ENCODE data around the gene MTFR2.

MTFR2 gene

GRCh38 chr6:136249811-136250685 lies at the start of gene MTFR2:
Gene MTFR2 (minus strand): TSS chr6:136250311. CDS start chr6:136249099, 1,212 bp downstream.
- Histone ChIP-seq H3K4me1 (ENCODE audit: insufficient read depth, low read length) (no peaks in the 10 kb centered on the region), H3K9ac (ENCODE audit: low read depth, low read length) (peak within 1 kb of the TSS; percentile 80), H3K36me3 (ENCODE audit: insufficient read depth, low read length) (no peaks in the 10 kb centered on the region), H3K9me3 (ENCODE audit: control insufficient read depth, insufficient read depth, low read length) (no peaks in the 10 kb centered on the region; the same call in 1 of the 2 replicates)

- Histone ChIP-seq H3K36me3 (ENCODE audit: insufficient read depth, low read length) (no peaks in the 10 kb centered on the region), H3K9ac (ENCODE audit: low read depth, low read length) (no peak overlapping the region), H3K4me1 (ENCODE audit: insufficient read depth, low read length) (no peaks in the 10 kb centered on the region), H3K9me3 (ENCODE audit: control insufficient read depth, insufficient read depth, low read length) (no peaks in the 10 kb centered on the region)
Observed at GRCh38 chr6:136294621-136295020, 44.5 kb upstream of the MTFR2 start.

GRCh38 chr6:136290410-136291010 lies 40.4 kb upstream of the MTFR2 start:
- Histone ChIP-seq H3K9ac (ENCODE audit: low read depth, low read length) (peak overlapping the region; percentile 97), H3K9me3 (ENCODE audit: control insufficient read depth, insufficient read depth, low read length) (no peaks in the 10 kb centered on the region), H3K4me1 (ENCODE audit: insufficient read depth, low read length) (no peaks in the 10 kb centered on the region), H3K36me3 (ENCODE audit: insufficient read depth, low read length) (no peaks in the 10 kb centered on the region)

- Histone ChIP-seq H3K36me3 (ENCODE audit: insufficient read depth, low read length) (no peaks in the 10 kb centered on the region), H3K9ac (ENCODE audit: low read depth, low read length) (peak within 1 kb of the TSS; percentile 97), H3K4me1 (ENCODE audit: insufficient read depth, low read length) (peaks cover 7% of the 10 kb centered on the region; the same call in 1 of the 2 replicates), H3K9me3 (ENCODE audit: control insufficient read depth, insufficient read depth, low read length) (no peaks in the 10 kb centered on the region)
Observed at GRCh38 chr6:136289579-136290409, 39.7 kb upstream of the MTFR2 start, which contains the start of gene BCLAF1. Gene BCLAF1 (minus strand): TSS chr6:136289846. CDS start chr6:136279866, 9,980 bp downstream.

GRCh38 chr6:136289327-136289578 lies 39.1 kb upstream of the MTFR2 start:
- no peaks in the 10 kb centered on the region for H3K36me3 ChIP-seq (ENCODE audit: insufficient read depth, low read length)
- peaks cover 13% of the 10 kb centered on the region; the same call in 1 of the 2 replicates for H3K4me1 ChIP-seq (ENCODE audit: insufficient read depth, low read length)
- peak overlapping the region; percentile 97 for H3K9ac ChIP-seq (ENCODE audit: low read depth, low read length)
- no peaks in the 10 kb centered on the region for H3K9me3 ChIP-seq (ENCODE audit: control insufficient read depth, insufficient read depth, low read length)

GRCh38 chr6:136288566-136289326 lies 38.6 kb upstream of the MTFR2 start:
- Histone ChIP-seq H3K36me3 (ENCODE audit: insufficient read depth, low read length) (no peaks in the 10 kb centered on the region), H3K9ac (ENCODE audit: low read depth, low read length) (peak overlapping the region; percentile 97), H3K4me1 (ENCODE audit: insufficient read depth, low read length) (peaks cover 14% of the 10 kb centered on the region; the same call in 1 of the 2 replicates)

GRCh38 chr6:136284909-136285308 lies 34.8 kb upstream of the MTFR2 start:
- 0 out of 2 replicates have a peak overlapping the region, but pooled peaks have one; percentile 26 for H3K9ac ChIP-seq (ENCODE audit: low read depth, low read length)
- no peaks in the 10 kb centered on the region for H3K9me3 ChIP-seq (ENCODE audit: control insufficient read depth, insufficient read depth, low read length)
- peaks cover 14% of the 10 kb centered on the region; the same call in 1 of the 2 replicates for H3K4me1 ChIP-seq (ENCODE audit: insufficient read depth, low read length)
- peaks cover 8% of the 10 kb centered on the region; the same call in 1 of the 2 replicates for H3K36me3 ChIP-seq (ENCODE audit: insufficient read depth, low read length)

More at GRCh38 chr6:136288566-136289326, 38.6 kb upstream of the MTFR2 start:
- H3K9me3 ChIP-seq (ENCODE audit: control insufficient read depth, insufficient read depth, low read length) = no peaks in the 10 kb centered on the region

- Histone ChIP-seq H3K9ac (ENCODE audit: low read depth, low read length) (no peak overlapping the region), H3K36me3 (ENCODE audit: insufficient read depth, low read length) (peaks cover 10% of the 10 kb centered on the region; the same call in 1 of the 2 replicates), H3K4me1 (ENCODE audit: insufficient read depth, low read length) (peaks cover 14% of the 10 kb centered on the region; the same call in 1 of the 2 replicates), H3K9me3 (ENCODE audit: control insufficient read depth, insufficient read depth, low read length) (no peaks in the 10 kb centered on the region)
Observed at GRCh38 chr6:136282906-136283305, 32.8 kb upstream of the MTFR2 start.

GRCh38 chr6:136280032-136280609 lies 30.0 kb upstream of the MTFR2 start:
- Histone ChIP-seq H3K36me3 (ENCODE audit: insufficient read depth, low read length) (peaks cover 17% of the 10 kb centered on the region), H3K9me3 (ENCODE audit: control insufficient read depth, insufficient read depth, low read length) (no peaks in the 10 kb centered on the region), H3K9ac (ENCODE audit: low read depth, low read length) (no peak overlapping the region), H3K4me1 (ENCODE audit: insufficient read depth, low read length) (peaks cover 10% of the 10 kb centered on the region; the same call in 1 of the 2 replicates)

- Histone ChIP-seq H3K9ac (ENCODE audit: low read depth, low read length) (no peak overlapping the region), H3K9me3 (ENCODE audit: control insufficient read depth, insufficient read depth, low read length) (no peaks in the 10 kb centered on the region), H3K4me1 (ENCODE audit: insufficient read depth, low read length) (no peaks in the 10 kb centered on the region), H3K36me3 (ENCODE audit: insufficient read depth, low read length) (peaks cover 29% of the 10 kb centered on the region)
Observed at GRCh38 chr6:136274062-136274461, 24.0 kb upstream of the MTFR2 start.

- no peak overlapping the region for H3K9ac ChIP-seq (ENCODE audit: low read depth, low read length)
- H3K4me1 ChIP-seq (ENCODE audit: insufficient read depth, low read length) = no peaks in the 10 kb centered on the region
- H3K9me3 ChIP-seq (ENCODE audit: control insufficient read depth, insufficient read depth, low read length) = no peaks in the 10 kb centered on the region
- peaks cover 34% of the 10 kb centered on the region for H3K36me3 ChIP-seq (ENCODE audit: insufficient read depth, low read length)
Observed at GRCh38 chr6:136265101-136265500, 15.0 kb upstream of the MTFR2 start.

- Histone ChIP-seq H3K9ac (ENCODE audit: low read depth, low read length) (no peak overlapping the region), H3K36me3 (ENCODE audit: insufficient read depth, low read length) (peaks cover 25% of the 10 kb centered on the region), H3K9me3 (ENCODE audit: control insufficient read depth, insufficient read depth, low read length) (no peaks in the 10 kb centered on the region), H3K4me1 (ENCODE audit: insufficient read depth, low read length) (no peaks in the 10 kb centered on the region)
Observed at GRCh38 chr6:136262940-136263339, 12.8 kb upstream of the MTFR2 start.

- no peaks in the 10 kb centered on the region for H3K4me1 ChIP-seq (ENCODE audit: insufficient read depth, low read length)
- H3K9ac ChIP-seq (ENCODE audit: low read depth, low read length) = no peak overlapping the region
- no peaks in the 10 kb centered on the region for H3K36me3 ChIP-seq (ENCODE audit: insufficient read depth, low read length)
Observed at GRCh38 chr6:136254851-136255466, 4.8 kb upstream of the MTFR2 start.

More at GRCh38 chr6:136254851-136255466, 4.8 kb upstream of the MTFR2 start:
- H3K9me3 ChIP-seq (ENCODE audit: control insufficient read depth, insufficient read depth, low read length) = no peaks in the 10 kb centered on the region
